Endometrial microvascular endothelial cells (primary cell): ENCODE results near the gene KRTAP27-1. TPM values are rescaled to one million over a fixed set of nuclear protein-coding genes. Genes with fewer than 3 reads are reported as not detected.

Experiments
- in situ Hi-C: cut with HindIII; loops from 2 replicates; pipeline ENCODE4 v1.10.0; 2017; ENCODE audit warnings: low sequenced_read_pairs, low pct_unique_long_range_greater_than_20kb; ENCODE audit errors: inconsistent ontology term
- total RNA-seq: library from RNA; depleted of rRNA; stranded (reverse); fragments of >200 nt; gene quantifications from one replicate; pipeline ENCODE4 v1.2.3, GENCODE V29; 2015; ENCODE audit errors: inconsistent ontology term

The KRTAP27-1 gene
- total RNA-seq, 1 donor from 2014 or later, result not detected

GRCh38 chr21:30315701-30316100, 21.8 kb downstream of the KRTAP27-1 start:
- in situ Hi-C loops, result no loop called here

DNA sequence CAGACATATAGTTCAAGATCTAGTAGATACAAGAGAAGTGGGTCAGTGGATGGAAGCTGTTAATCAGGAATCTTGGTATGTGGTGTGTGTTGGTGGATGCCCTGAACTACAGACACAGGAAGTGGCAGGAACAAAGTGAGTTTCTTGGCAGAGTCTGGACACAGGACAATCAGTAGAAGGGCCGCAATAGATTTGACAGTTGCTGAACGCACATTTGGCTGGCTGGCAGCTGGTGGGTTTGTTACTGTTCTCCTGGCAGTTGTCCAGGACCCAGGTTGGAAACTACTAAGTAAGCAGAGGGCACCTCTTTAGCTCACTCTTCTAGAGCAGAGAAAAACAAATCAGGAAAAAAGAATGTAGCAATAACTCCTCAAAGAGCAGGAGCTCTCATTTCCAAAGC, 30.6 kb downstream of the KRTAP27-1 start:
- in situ Hi-C loops, result no loop called here

- in situ Hi-C loops, result no loop called here
These were observed 32.4 kb downstream of the KRTAP27-1 start for GRCh38 chr21:30305136-30305535.

DNA sequence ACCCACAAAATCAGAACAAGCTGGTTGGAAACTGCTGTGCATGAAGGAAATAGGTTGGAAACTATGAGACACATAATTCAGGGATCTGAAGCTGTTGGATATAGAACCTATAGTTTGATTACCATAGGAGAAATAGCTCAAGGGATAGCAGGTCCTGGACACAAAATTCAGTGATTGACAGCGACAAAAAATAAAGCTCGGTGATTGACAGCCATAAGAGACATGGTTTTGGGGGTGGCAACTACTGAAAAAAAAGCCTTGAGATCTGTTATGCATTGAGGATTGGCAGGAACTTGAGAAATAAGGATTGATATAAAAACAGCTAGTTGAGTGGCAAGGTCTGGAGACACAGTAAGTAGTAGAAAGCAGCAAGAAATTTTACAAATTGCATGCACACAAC, 48.3 kb downstream of the KRTAP27-1 start, which contains the start of gene KRTAP25-1:
TSS of gene KRTAP25-1 (minus strand) at position 300 of the 400 bp plus-strand sequence. CDS start at position 276, 24 bp downstream.
- in situ Hi-C loops, result no loop called here

Other genes starting within 250 kb of the KRTAP27-1 start
- gene CLDN17, start 170.9 kb downstream of the KRTAP27-1 start, total RNA-seq, result not detected
- gene CLDN8, start 121.6 kb downstream of the KRTAP27-1 start, total RNA-seq, result not detected
- not detected for gene KRTAP24-1, start 54.7 kb downstream of the KRTAP27-1 start, total RNA-seq
- not detected for gene KRTAP25-1, start 48.2 kb downstream of the KRTAP27-1 start, total RNA-seq
- not detected for gene KRTAP26-1, start 17.4 kb downstream of the KRTAP27-1 start, total RNA-seq
- gene KRTAP23-1, start 10.9 kb upstream of the KRTAP27-1 start, total RNA-seq, result not detected
- not detected for gene KRTAP13-2, start 34.6 kb upstream of the KRTAP27-1 start, total RNA-seq
- not detected for gene KRTAP13-1, start 58.3 kb upstream of the KRTAP27-1 start, total RNA-seq
- not detected for gene KRTAP13-3, start 88.2 kb upstream of the KRTAP27-1 start, total RNA-seq
- not detected for gene KRTAP13-4, start 92.5 kb upstream of the KRTAP27-1 start, total RNA-seq
- gene KRTAP15-1, start 102.6 kb upstream of the KRTAP27-1 start, total RNA-seq, result not detected
- gene KRTAP19-1, start 142.7 kb upstream of the KRTAP27-1 start, total RNA-seq, result not detected
- gene KRTAP19-2, start 149.7 kb upstream of the KRTAP27-1 start, total RNA-seq, result not detected
- not detected for gene KRTAP19-3, start 154.3 kb upstream of the KRTAP27-1 start, total RNA-seq
- gene KRTAP19-4, start 159.5 kb upstream of the KRTAP27-1 start, total RNA-seq, result not detected
- not detected for gene KRTAP19-5, start 164.4 kb upstream of the KRTAP27-1 start, total RNA-seq
- gene KRTAP19-6, start 204.2 kb upstream of the KRTAP27-1 start, total RNA-seq, result not detected
- gene KRTAP19-7, start 223.6 kb upstream of the KRTAP27-1 start, total RNA-seq, result not detected